HEK293T (cell line): Measurements from ENCODE around the gene SYN1.

Experiments used
- BHLHE40 ChIP-seq: fragments of 450-650 bp; IDR thresholded peaks from 2 replicates; pipeline ENCODE4 v1.6.1; 2016; ENCODE audit warnings: mild to moderate bottlenecking, moderate library complexity, borderline replicate concordance
- ELF4 ChIP-seq: fragments of 450-650 bp; IDR thresholded peaks from 2 replicates; pipeline ENCODE4 v1.6.1; 2017; ENCODE audit warnings: antibody characterized with exemption
- FOXA1 ChIP-seq: fragments of 450-650 bp; IDR thresholded peaks from 2 replicates; pipeline ENCODE4 v1.6.1; 2016; ENCODE audit warnings: mild to moderate bottlenecking
- FOXM1 ChIP-seq: fragments of 450-650 bp; IDR thresholded peaks from 2 replicates; pipeline ENCODE4 v1.6.1; 2017; ENCODE audit warnings: mild to moderate bottlenecking, borderline replicate concordance
- HDGF ChIP-seq: fragments of 450-650 bp; IDR thresholded peaks from 2 replicates; pipeline ENCODE4 v1.6.1; 2017; ENCODE audit warnings: antibody characterized with exemption, borderline replicate concordance
- SP1 ChIP-seq: fragments of 450-650 bp; IDR thresholded peaks from 2 replicates; pipeline ENCODE4 v1.6.1; 2017
- SUZ12 ChIP-seq: fragments of 450-650 bp; IDR thresholded peaks from 2 replicates; pipeline ENCODE4 v1.6.1; 2016; ENCODE audit warnings: mild to moderate bottlenecking

DNA sequence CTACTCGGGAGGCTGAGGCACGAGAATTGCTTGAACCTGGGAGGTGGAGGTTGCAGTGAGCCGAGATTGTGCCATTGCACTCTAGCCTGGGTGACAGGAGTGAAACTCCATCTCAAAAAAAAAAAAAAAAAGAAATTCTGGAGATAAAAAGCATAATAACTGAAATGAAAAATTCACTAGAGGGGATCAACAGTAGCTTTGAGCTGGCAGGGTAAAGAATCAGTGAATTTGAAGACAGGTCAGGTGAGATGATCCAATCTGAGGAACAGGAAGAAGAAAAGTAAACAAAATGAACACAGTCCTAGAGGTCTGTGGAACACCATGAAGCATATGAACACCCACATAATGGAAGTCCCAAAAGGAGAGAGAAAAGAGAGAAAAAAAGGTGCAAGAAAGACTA, 22.4 kb downstream of the SYN1 start:
- no peak for TF ChIP-seq SUZ12
- no peak for TF ChIP-seq FOXA1
- no peak for TF ChIP-seq ELF4
- no peak for TF ChIP-seq FOXM1
- no peak for TF ChIP-seq SP1
- no peak for TF ChIP-seq BHLHE40
- no peak for TF ChIP-seq HDGF
